HG02938 (cell line): ENCODE data around the gene TFF2.

Source experiments
- ATAC-seq: cut with Tn5 transposase; IDR thresholded peaks from one replicate; pipeline ENCODE4 v1.9.1; 2021; ENCODE audit warnings: mild to moderate bottlenecking, moderate library complexity; ENCODE audit not compliant: unreplicated experiment

The TFF2 gene

DNA sequence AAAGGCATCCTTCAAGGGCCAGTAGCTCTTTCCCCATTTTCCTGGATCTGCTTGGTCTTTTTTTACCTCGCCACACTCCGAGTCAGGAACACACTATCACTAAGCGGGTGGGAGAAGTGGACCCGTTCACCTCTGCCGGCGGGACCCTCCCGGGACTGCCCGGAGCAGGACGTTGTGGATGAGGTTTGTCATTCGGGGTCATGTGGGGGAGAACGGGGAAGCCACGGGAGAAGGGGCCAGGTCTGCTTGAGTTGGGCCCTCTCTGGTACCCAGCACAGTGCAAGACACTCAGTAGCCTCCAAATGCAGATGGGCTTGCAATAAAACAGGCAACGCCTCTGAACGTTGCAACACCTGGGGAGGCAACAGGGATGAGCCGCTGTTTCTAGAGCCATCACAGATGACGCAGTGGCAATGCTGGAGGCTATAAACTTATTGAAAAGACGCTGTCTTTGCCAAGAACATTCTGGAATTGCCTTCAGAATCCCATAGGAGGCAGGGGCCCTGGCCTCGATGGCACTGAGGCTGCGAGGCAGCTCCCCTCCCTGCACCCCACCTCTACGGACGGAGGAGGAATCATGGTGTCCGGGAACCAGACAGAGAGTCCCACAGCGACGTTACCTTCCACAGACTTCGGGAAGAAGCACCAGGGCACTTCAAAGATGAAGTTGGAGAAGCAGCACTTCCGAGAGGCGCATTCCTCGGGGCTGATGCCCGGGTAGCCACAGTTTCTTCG lies 3.8 kb downstream of the TFF2 start:
- ATAC-seq: no peak

DNA sequence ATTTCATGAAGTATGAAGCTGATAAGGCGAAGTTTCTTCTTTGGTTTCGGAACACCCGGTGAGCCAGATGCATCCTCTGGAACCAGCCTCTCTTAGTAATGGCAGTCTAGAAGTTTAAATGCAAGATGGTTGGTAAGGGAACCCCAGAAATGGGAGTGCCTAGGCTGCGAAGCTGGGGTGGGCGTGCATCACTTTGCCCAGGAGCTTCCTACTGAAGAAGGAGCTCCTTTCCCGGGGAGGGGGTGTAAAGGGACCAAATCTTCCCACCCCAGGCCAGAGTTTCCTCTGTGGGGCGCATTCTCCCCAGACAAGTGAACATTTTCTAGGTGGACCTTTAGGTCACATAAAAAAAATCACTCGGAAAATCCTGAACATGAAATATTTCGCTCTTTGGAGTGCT lies 4.4 kb downstream of the TFF2 start:
- no peak for ATAC-seq

DNA sequence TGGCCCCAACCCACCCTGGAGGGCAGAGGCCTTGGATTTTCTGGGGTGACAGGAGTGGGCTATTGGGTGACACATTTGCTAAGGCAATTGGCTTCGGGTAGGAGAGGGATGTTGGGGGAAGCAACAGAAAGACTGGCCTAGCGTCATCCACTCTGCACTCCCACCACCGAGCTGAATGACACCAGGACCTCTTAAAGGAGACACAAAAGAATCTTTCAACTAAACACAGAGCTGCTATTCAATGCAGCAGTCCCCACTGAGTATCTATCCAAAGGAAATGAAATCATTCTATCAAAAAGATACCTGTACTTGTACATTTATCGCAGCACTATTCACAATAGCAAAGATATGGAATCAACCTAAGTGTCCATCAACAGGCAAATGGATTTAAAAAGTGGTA lies 6.2 kb downstream of the TFF2 start:
- ATAC-seq: no peak

DNA sequence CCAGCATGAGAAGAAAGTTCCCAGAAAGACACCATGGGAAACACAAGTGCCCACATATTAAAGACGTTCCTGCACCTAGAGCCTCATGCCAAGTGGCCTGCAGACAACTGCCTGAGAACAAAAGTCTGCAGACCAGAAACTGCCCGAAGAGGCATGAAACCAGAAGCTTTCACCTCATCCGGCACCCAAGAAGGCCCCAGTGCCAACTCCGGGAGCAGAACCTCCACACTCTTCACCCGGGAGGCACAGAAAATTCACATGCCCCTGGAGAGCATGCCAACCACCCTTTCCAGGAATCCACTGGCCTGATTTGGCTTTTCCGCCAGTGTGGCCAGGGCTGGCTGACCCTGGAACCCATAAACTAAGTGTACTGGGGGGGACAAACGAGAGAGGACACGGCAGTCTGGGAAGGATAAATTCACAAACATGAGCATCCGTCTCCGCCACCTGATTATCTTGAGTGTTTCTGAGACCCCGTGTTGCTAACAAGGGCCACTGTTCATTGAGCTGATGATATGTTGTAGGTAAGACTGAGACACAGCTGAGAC lies 6.8 kb downstream of the TFF2 start:
- no peak for ATAC-seq

DNA sequence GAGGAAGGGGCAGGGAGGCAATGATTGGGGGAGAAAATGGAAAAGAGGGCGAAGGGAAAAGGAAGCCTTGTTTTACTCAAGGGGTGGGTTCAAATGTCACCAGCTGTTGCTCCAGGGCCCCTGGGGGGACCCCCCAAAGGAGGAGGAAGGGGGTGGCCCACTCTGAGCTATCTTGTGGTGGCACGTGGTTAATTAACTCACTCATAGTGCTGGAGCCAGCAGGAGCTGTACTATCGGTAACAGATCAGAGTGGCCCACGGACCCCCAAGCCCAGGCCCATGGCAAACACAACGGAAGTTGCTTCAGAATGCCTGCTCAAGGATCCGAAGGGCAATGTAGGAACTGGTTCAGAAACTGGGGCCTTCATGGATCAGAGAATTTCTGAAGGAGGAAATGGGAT lies 7.2 kb downstream of the TFF2 start:
- no peak for ATAC-seq

DNA sequence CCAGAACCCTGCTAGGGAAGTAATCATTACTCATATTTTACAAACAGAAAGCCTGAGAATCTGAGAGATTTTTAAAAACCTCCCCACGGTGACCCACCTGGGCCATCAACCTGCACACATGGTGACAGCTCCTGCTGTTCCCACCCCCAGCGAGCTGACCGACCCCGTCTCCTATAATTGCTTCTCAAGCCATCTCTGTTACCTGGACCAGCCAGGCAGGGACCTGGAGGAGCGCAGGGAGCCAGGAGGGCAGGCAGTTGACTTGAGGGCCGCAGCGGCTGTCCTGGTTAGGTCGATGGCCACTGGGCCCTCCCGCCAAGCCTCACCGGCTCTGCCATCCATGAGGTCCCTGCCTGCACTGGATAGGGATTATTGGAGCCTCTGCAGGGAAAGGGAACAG lies 7.7 kb downstream of the TFF2 start:
- no peak for ATAC-seq

DNA sequence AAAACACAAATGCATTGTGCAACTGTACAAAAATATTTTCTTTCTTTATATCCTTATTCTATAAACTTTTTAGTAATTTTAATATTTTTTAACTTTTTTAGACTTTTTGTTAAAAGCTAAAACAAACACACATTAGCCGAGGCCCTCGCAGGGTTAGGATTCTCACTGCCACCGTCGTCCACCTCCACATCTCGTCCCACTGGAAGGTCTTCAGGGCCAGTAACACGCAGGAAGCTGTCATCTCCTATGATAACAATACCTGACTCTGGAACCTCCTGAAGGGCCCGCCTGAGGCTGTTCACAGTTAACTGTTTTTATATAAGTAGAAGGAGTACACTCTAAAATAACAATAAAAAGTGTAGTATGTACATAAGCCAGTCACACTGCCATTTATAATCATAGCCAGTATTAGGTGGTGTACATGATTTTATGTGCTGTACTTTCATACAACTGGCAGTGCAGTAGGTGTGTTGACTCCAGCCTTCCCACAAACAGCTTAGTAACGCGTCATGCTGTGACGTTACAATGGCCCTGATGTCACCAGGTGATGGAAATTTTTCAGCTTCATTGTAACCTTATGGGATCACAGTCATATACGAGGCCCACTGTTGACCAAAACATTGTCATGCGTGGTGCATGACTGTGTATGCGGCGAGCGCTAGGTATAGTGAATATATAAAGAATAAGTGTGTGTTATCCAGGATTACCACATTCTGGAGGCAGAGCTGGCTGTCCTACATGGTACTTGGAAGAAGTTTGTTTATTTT lies 8.8 kb downstream of the TFF2 start:
- ATAC-seq: no peak

DNA sequence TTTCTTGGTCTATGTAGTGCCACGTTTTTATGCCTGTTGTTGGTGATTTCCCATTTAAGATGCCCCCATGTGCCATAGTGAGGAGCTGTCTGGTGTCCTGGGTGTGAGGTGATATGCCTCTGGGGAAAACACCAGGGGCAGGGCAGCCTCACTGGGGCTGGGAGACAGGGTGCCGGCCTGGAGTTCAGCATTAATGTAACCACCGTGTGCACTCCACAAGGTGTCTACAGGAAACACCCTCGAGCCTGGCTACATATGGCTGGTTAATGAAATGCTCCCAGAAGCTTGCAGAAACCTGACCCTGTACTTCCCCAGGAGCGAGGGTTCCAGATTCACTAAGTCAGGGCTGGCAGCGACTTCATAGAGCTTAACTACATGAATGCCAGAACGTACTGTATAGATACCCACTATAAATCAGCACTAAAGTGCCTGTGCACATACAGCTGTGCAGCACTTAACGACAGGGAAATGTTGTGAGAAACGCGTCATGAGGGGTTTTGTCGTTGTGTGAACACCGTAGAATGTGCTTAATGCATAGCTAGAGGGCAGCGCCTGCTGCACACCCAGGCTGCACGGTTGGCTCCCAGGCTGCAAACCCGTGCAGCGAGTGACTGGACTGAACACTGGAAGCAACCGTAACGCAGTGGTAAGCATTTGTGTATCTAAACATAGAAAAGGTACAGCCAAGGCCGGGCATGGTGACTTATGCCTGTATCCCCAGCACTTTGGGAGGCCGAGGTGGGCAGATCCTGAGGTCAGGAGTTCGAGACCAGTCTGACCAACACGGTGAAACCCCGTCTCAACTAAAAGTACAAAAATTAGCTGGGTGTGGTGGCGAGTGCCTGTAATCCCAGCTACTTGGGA lies 10.4 kb downstream of the TFF2 start:
- ATAC-seq: no peak

DNA sequence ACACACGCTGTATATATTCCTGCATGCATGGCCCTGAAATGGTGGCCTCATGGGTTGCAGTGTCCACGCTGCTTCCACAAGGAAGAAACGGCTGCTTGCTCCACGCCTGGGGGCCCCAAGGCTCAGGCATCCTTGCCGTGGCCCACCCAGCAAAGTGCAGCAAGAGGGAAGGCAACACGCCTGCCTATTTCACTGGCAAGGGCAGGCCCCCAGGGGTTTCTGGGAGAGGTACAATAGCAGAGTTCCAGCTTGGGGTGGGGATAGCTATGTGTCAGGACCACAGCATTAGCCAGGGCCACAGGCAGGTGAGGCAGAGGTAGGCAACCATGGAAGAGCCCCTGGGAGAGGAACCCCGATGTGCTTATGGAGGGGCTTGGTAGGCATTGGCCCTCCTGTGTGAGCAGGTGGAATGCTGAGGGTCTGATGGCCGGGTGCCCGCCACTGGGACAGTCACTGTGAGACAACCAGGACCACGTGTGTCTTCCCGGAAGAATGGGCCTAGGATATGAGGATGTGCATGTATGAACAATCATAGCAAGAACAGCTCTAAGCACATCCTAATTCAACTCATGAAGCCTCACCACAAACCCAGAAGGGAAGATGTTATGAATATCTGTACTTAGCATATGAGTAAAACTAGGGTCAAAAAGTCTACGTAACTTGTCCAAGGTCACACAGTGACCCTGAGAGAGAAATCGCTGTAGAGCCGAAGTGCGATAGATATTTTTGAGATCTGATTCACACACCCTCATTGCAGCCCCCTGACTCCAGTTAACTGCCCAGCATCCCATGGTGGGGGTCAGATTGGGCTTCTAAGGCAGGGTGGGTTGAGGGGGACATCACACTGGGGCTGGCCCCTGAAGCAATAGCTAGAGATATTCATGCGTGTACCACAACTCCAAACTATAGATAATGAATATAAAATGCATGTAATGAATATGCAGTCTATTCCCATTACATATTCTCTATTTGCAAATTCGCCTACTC lies 11.8 kb downstream of the TFF2 start:
- no peak for ATAC-seq

DNA sequence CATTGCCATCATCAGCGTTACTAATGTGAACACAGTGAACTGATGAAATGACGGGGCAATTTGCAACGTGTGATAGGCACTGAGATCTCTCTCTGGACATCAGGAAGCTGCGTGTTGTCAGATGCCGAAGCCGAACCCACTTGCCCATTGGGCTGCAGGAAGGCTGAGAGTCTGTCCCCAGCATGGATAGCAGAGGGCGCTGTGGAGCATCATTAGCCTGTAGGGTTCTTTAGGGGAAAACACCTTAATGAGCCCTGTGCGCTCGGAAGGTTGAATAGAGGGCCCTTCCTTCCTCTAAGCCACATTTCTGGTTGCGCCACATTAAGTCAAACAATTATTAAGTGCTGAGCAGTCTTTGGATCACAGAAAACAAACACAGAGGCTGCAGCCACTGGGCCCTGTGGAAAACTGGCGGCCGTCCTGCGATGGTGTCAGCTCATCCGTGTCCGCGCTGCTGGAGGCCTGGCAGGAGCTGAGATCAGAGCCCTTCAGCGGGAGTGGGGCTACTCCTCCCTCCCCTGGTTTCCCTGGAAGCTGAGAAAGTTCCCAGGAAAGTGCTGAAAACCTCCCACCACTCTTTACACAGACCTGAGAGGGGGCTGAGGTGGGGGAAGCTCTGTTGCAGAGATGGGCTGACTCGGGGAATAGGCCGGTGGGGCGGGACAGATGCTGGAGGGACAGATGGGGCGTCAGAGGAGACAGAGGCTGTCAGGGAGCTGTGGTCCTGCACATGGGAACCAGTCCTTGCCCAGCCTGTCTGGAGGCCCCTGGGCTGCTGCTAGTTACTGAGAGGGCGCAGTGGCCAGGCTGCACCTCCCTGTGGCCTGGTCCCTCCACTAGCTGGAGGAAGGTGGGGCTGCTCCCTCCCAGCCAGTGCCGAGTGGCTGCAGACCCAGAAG lies 12.7 kb downstream of the TFF2 start:
- ATAC-seq: no peak

DNA sequence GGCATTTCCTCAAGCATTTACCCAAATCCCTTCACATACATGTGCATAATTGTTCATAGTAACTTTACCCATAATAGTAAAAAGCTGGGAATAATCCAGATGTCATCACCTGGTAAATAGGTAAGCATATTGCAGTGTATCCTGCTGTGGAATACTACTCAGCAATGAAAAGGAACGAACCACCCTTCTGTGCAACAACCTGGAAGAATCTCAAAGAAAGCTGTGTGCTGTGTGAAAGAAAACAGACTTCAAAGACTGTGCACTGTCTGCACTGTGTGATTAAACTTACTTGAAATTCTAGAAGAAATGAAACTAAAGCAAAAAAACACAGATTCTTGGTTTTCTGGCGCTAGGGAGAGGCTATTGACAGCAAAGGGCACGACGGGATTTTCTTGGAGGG lies 13.5 kb downstream of the TFF2 start:
- no peak for ATAC-seq

DNA sequence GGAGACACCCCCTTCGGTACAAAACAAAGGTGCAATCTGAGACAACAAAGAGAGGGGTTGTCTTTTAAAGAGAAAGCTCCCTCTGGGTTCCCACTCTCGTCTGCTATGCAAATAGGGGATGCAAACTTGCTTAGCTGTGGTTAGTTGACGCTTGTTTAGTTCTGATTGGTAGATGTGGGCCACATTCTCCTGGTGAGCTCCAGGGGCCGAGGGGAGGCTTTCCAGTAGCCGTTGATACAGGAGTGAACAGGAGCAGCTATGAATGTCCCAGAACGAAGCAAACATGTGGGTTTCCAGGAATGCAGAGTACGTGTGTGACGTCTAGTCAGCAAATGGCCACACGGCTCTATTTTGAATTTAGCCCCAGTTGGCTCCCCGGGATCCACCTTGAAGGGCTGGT lies 14.7 kb downstream of the TFF2 start:
- ATAC-seq: no peak

DNA sequence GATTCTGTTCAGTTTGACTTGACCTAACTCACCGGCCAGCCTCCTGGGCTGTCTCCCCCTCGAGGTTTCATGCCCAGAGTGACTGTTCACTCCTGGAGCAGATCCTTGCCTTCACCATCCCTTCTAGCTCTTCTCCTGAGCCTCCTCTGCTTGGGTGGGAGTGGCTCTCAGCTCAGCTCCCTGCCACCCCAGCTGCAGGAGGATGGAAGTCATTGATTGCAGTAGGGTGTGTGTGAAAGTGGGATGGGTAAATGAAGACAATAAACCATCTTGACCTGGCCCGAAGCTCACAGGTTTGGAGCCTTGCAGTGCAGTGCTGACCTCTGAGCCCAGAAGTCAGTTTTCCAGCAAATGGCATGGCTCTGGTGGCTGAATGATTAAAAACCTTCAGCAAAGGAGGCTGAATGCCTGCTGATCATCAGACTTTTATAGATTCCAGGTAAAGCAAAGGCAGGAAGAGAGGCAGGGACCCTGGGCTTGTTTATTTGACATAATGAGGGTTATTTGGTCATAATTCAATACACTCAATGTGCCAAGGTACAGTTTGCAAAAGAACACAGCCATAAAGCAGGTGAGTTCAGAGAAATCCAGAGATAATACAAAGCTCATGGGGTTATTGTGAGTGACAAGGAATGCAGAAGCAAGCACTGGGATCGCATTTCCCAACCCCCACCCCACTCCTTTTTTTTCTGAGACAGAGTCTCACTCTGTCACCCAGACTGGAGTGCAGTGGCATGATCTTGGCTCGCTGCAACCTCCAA lies 18.1 kb downstream of the TFF2 start:
- no peak for ATAC-seq

DNA sequence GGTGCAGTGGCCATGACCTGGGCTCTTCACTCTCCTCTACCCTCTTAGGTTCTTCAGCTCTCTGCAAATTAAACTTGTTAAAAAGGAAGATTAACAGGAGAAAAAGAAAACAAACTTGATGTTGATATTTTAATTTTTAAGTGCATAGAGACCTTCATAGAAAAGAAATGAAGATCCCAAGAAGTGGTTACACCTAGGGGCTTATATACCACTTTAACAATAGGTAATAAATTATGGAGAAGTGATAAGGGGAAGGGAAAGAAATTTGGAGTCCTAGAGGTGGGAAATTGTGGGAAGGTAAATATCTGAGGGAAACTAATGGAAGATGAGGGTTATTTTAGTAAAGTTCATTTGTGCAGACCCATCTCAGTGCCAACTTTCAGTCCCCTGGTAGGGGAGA lies 19.1 kb downstream of the TFF2 start:
- ATAC-seq: no peak

DNA sequence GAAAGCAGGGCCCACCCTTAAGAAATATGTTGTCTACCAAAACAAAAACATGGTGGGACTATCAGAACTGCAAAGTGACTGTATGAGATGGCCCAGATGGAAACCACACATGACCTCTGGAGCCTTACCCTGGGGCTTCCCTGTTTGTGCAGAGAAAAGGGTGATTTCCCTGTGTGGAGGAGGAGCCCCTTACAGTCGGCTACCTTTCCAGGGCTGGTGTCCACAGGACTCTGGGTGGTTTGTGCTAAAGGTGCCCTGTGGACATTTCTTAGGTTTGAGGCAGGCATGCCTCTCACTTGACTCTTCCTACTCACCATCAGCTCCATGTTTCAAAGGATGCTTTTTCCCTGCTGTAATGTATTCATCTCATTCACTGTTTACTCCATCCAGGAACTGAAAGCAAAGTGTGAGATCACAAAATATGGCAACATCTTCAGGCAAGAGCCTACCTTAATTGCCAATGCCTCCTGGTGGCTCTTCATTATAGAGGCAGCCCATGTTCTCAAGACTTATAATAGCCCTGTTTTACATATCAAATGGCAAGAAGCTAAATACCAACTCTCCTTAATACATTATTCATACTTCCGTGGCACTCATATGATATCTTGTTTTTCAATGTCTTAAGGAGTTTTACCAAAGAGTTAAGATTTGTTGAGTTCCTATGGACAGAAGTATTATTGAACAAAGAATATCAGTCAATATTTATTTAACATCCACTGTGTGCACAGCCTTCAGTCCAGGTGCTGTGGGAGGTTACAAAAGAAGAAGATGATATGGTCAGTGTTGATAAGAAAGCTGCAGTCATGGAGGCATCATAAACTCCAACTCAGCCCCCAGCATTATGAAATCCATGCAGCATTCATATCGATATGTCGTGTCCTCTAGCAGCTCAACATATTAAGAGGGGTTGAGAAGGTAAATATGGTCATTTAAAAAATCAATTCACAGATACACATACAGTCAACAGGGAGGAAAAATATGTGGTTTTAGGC lies 20.1 kb downstream of the TFF2 start:
- ATAC-seq: no peak

DNA sequence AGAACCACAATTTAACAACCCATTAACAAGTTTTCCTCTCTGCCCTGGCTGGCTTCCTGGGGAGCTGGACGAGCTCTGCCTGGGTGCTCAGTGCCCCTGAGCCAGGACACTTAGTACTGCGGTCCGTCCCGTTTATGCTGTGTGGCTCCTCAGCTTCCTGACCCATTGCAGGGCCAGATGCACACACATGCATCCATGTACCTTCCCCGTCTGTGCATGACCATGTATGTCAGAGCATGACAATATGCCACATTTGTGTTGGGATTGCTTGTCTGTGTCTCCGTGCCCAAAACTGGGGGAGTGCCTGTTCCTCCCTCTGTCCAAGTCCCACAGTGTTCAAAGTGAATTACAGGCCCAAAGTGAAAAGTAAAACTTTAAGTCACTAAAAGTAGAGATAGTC lies 25.9 kb downstream of the TFF2 start:
- ATAC-seq: no peak

DNA sequence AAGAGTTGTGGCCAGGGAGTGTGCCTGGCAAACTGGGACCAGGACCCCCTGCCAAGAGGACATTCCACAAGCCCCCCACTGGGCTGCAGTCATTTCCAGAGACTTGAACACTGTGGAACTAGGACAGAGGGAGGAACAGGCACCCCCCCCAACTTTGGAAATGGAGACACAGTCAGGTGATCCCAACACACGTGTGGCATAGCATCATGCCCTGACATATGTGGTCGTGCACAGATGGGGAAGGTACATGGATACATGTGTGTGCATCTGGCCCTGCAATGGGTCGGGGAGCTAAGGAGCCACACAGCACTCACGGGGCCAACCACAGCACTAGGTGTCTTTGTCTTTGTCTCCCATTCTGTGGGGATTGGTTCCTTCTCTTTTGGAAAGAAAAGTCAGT lies 28.9 kb downstream of the TFF2 start:
- no peak for ATAC-seq
